ENCODE data around the gene ARID1A. TPM values are rescaled to one million over a fixed set of nuclear protein-coding genes. Genes with fewer than 3 reads are reported as not detected.

Gene ARID1A
- total and polyA plus RNA-seq, 12 donors: 14.5 to 62.5 (median 43.5) TPM

GRCh38 chr1:26790551-26790953 is 94.7 kb downstream of the ARID1A start:
- intact Hi-C loops (cut with DNase I): loop anchor here in 1 of 10 donors (2.0 kb wide), 1 partner anchor 188 kb away; no protein-coding TSS in a partner anchor
- H3K27me3 ChIP-seq: no peaks in the 10 kb centered on the region

DNA sequence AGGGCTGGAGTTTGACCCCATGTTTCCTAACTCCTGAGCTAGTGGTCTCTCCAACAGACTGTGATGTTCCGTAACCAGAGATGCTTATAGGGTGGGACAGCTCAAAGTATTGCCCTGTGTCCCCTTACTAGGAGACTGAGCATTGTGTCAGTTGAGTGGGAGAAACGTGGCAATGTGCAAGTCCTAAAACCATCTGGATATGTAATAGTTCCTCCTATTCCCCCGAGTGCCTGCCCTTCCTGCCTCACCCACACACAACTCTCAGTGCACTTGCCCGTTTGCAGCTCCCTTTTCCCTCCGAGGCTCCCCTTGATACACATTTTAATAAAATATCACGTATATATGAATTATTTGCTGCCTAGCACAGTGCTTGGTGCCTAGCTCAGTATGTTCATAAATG is 95.3 kb downstream of the ARID1A start:
- H3K9me3 ChIP-seq: no peaks in the 10 kb centered on the region
- H3K4me1 ChIP-seq: peaks cover 10 to 51% (median 44%) of the 10 kb centered on the region in 9 donors
- ATAC-seq: no peak
- DNase-seq: peak in 1 of 2 donors; percentile 27
- TF ChIP-seq CTCF (IDR thresholded peaks at IDR 0.05): no peak
- H3K36me3 ChIP-seq: peaks cover 0 to 33% (median 5%) of the 10 kb centered on the region in 9 donors
- no peaks in the 10 kb centered on the region for H3K27me3 ChIP-seq
- H3K27ac ChIP-seq: peak overlapping the region; percentile 11 to 99 (median 75)
- intact Hi-C loops (cut with DNase I): loop anchor here in 1 of 10 donors (2.0 kb wide), 1 partner anchor 188 kb away; no protein-coding TSS in a partner anchor
- WGBS, 2 donors: 52 to 55% methylated on average over 6 of the region's 6 CpGs
- H3K4me3 ChIP-seq: no peak overlapping the region

More at GRCh38 chr1:26790551-26790953, 94.7 kb downstream of the ARID1A start:
- no peaks in the 10 kb centered on the region for H3K9me3 ChIP-seq
- no peak overlapping the region for H3K4me3 ChIP-seq
- TF ChIP-seq CTCF (IDR thresholded peaks at IDR 0.05): no peak
- peaks cover 0 to 29% (median 5%) of the 10 kb centered on the region in 9 donors for H3K36me3 ChIP-seq
- peak overlapping the region; percentile 1 to 99 (median 75) for H3K27ac ChIP-seq
- 44 to 52% methylated on average over 5 of the region's 5 CpGs for WGBS, 2 donors
- peaks cover 13 to 57% (median 47%) of the 10 kb centered on the region in 9 donors for H3K4me1 ChIP-seq
- ATAC-seq (no peak), DNase-seq (no peak)

DNA sequence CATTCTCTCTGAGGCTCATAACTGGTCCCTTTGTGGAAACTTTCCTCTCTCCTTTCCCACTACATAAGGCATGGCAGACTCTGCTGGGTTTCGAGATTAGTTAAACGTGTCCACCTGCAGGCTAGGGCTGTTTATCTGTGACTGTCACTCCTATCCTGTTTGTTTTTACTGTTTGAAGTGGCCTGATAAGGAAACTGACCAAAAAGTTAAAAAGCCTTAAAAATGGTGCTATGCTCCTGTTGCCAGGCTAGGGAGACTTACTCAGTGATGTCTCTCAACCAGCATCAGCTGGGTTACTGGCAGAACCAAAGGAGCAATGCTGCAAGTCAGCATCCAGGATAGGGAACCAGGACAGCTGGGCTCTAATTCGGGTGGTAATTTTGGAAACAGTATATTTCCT is 95.8 kb downstream of the ARID1A start:
- no peak for ATAC-seq
- Histone ChIP-seq H3K4me1 (peaks cover 5 to 51% (median 44%) of the 10 kb centered on the region in 9 donors), H3K27ac (peak overlapping the region; percentile 11 to 99 (median 75)), H3K4me3 (no peak overlapping the region), H3K36me3 (peaks cover 0 to 37% (median 5%) of the 10 kb centered on the region in 9 donors), H3K27me3 (no peaks in the 10 kb centered on the region), H3K9me3 (no peaks in the 10 kb centered on the region)
- WGBS, 2 donors: 48 to 55% methylated on average over 3 of the region's 3 CpGs
- no peak for TF ChIP-seq CTCF (IDR thresholded peaks at IDR 0.05)
- intact Hi-C loops (cut with DNase I): loop anchor here in 1 of 10 donors (2.0 kb wide), 1 partner anchor 189 kb away; no protein-coding TSS in a partner anchor
- no peak for DNase-seq

DNA sequence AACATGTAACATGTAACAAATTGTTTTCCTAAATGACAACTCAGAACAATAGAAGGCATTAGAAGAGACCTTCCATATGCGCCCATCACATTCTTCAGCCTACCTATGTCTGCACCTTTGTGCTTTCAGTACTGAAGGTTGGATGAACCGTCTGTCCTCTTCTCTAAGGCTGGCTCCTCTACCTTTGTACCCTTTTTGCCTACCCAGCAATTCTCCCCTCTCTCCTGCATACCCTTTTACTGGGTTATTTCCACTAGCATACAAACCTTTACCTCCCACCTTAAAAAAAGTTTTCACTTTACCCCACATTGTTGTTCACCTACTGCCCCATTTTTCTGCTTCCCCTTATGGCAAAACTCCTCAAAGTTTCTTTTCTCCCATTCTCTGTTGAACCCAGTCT is 97.1 kb downstream of the ARID1A start:
- Histone ChIP-seq H3K4me3 (no peak overlapping the region), H3K36me3 (peaks cover 0 to 45% (median 5%) of the 10 kb centered on the region in 9 donors), H3K27ac (no peak overlapping the region), H3K27me3 (no peaks in the 10 kb centered on the region), H3K4me1 (peaks cover 4 to 55% (median 48%) of the 10 kb centered on the region in 9 donors), H3K9me3 (no peaks in the 10 kb centered on the region)
- TF ChIP-seq CTCF (IDR thresholded peaks at IDR 0.05): no peak
- intact Hi-C loops (cut with DNase I): no loop called here
- 95 to 96% methylated on average over 2 of the region's 2 CpGs for WGBS, 2 donors
- DNase-seq: no peak
- ATAC-seq: no peak

All from heart right ventricle (tissue), 16 donors.